Measurements from ENCODE around the gene DCLK1.

Gene DCLK1

DNA sequence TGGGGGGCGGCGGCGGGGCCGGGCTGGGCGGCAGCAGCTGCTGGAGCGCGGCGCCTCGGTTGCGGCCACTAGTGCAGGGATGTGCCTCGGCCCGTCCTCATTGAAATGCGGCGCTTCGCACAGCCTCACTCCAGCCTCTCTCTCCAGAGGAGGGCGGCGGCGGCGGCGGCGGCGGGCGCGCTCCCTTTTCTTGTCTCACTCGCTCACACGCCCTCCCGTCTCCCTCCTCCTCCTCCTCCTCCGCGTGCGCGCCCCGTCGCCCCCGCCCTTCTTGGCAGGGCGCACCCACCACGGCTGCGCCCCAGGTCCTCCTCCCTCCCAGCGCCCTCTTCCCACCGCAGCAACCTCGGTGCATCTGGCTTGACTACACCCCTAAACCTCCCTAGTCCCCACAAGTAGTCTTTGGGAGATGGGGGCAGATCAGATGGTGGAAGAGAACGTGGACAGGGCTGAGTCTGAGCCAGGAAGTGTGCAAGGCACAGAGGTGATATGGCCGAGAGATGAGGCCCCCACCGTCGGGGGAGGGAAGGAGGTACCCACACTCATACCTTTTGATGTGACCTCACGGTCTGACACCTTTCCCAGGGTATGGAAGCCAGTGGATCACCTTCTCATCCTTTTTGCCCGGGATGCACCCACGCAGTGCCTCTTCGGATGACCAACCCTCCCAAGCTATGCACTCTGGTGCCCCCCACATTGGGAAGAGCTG is at the start of gene DCLK1:
DCLK1 (minus strand) TSS at position 161 of the 709 bp plus-strand sequence.
- no peak for DNase-seq (ENCODE audit: low read depth, low spot score)

DNA sequence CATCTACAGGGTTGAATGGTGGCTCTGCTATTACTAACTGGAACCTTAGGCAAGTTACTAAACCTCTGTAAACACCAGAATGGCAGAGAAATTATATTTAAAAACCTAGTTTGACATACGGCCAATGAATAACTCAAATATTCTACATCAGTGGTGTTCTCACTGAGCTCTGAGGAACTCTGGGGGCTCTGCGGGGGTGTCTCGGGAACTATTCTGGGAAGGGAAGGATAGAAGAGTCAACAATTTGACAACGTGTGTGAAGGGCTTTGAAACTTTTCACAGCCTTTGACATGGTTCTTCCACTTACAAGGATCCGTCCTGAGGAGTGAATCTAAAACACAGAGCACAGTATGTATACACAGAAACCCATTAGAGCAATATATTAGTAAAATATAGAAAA is 44.4 kb upstream of the DCLK1 start:
- no peak for DNase-seq (ENCODE audit: low read depth, low spot score)

DNA sequence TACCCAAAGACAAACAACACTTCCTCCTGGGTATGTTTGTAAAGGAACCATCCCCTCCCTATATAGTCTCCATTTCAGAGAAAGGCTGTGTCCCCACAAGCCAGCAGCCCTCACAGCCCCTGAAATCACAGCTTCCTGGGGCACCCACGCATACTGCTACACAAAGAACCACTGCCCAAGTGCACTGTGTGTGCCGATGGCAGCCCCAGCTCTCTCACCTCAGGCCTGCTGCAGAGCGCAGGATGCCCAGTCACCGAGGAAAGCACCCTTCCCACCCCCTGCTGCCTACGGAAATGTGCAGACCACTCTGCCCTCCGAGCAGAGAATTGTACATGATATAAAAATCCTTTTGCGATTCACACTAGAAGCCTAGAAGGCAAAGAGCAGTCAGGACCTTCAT is 43.7 kb upstream of the DCLK1 start:
- DNase-seq (ENCODE audit: low read depth, low spot score), result no peak

DNA sequence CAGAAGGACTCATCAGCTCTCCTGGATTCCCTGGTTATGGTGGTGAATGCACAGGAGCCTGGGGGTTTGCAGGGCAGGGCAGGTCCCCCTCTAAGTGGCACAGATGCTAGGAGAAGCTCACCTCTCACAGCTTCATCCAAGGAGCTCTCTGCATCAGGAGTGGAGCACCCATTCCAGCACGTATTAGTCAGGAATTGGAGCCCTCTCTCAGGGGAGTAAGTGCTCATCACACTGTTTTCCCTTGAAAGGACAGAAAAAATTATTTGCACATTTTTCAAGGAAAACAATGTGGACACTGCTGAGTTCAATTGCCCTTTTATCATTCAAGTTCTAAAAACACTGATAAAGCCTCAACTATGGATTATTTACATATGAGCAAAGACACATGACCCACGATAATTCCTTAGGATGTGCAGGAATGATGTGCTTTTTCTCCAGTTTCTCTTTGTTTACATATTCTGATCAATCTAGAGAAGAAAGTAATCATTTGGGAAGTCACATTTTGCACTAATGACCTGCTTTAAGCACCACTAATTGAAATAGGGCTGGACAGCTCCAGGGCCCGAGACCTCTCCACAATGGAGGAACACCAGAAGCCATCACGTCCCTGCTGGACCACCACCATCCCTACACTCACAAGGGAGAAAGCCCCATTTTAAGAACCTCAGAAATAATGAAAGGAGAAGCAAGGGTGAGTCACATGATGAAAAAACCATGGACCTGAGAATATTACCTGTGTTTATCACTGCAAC is 42.6 kb upstream of the DCLK1 start:
- DNase-seq (ENCODE audit: low read depth, low spot score), result no peak

DNA sequence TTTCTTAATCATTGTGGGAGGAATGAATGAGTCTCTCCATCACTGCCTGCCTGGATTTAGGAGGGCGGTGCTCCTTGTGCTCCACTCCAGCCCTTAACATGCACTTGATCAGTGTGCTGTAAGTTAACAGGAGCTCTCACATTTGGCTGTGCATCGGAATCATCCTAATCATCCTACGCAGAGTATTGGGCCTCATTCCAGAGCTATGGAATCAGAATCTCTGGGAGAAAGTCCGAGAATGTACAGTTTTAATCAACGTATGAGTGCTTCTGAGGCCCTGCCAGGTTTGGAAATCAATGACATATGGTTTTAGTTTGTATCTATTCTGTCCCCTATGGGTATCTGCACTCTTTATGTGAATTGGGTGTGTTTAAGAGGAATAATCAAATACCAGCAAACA is 34.9 kb upstream of the DCLK1 start:
- DNase-seq (ENCODE audit: low read depth, low spot score), result no peak

DNA sequence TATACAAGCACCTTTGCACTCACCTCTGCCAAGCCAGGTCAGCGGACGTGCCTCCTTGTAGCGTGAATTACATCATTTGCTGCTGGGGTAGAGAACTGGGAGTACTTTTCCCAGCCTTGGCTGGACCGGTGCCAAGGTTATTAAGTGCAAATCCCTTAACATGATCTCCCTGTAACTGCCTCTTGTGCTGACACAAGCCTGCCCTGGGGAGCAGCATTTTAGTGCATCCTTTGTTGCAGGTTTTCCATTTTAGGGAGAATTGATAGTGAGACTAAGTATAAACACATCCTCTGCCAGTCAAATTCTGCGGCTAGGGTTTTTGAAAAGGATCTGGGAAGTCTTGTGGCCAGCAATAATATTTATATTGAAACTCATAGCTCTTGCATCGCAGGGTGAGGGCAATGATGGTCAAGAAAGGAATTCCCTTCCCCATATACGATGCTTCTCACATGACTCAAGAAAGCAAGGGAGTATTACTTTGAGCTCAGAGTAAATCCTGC is 32.7 kb upstream of the DCLK1 start:
- DNase-seq (ENCODE audit: low read depth, low spot score), result no peak

DNA sequence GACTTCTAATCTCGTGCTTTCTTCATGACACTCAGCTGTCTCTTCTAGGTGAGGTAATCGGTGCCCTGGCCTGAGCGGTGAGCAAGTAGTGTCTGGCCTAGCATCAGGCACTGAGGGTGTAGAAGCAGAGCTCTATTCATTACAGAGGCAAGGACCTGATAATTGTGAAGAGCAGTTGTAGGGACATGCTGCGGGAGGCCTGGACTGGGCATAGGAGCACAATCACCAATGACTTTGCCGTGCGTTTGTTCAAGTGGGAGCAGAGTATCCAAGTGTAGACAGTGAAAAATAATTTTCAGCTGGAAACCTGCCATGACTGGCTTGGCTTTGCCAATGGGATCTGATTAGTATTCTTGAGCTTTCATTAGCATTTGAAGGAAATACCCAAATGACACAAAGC is 32.1 kb upstream of the DCLK1 start:
- DNase-seq (ENCODE audit: low read depth, low spot score), result no peak

DNA sequence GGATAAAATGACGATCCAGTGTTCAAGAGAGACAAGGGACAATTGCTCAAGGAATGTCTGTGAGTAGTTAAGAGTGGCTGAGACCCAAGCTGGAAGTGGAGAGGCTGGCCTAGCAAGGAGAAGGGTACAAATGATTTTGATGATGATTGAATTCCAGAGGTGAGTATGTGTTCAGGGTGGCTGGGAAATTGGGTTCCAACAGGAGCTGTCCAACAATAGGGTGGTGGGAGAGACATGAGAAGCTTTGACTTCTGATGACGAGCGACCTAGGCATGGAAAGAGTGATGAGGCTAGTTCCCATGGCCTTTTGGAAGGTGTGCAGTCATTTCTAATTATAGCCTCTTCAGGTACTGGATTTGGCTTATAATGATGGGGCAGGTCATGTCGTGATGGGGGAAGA is 29.1 kb upstream of the DCLK1 start:
- DNase-seq (ENCODE audit: low read depth, low spot score), result no peak

DNA sequence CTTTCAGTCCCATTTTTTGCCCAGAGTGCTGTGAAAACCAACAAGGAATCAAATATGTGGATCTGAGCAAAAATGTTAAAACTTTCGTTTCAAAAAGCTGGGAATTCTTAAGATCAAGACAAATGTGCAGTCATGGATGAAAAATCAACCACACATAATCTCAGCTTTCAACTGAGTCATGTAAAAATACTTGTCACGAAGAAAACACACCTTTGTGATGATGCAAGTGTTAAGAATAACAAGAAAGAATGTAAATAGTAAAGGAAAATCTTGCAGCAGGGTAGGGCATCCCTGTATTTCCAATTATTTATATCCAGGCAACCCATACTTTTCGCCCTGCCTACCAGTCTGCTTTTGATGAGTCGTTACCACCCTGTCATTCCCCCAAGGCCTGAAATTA is 27.4 kb upstream of the DCLK1 start:
- no peak for DNase-seq (ENCODE audit: low read depth, low spot score)

DNA sequence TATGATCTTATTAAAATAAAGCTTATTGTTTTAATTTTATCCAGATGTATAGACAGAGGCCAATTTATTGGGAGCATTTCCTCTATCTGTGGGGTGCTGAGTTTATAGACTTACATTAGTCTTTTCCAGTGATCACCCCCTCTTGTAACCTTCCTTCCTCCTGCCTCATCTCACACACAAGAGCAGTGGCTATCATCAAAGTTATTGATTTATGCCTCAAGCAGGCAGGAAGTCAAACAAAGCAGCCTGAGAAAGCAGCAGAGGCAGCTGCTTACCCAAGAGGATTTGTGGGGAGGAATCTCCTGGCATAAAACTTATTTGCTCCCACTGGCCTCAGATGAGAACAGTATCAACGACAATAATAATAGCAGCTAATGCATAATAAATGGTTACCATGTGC is 26.3 kb upstream of the DCLK1 start:
- DNase-seq (ENCODE audit: low read depth, low spot score), result no peak

DNA sequence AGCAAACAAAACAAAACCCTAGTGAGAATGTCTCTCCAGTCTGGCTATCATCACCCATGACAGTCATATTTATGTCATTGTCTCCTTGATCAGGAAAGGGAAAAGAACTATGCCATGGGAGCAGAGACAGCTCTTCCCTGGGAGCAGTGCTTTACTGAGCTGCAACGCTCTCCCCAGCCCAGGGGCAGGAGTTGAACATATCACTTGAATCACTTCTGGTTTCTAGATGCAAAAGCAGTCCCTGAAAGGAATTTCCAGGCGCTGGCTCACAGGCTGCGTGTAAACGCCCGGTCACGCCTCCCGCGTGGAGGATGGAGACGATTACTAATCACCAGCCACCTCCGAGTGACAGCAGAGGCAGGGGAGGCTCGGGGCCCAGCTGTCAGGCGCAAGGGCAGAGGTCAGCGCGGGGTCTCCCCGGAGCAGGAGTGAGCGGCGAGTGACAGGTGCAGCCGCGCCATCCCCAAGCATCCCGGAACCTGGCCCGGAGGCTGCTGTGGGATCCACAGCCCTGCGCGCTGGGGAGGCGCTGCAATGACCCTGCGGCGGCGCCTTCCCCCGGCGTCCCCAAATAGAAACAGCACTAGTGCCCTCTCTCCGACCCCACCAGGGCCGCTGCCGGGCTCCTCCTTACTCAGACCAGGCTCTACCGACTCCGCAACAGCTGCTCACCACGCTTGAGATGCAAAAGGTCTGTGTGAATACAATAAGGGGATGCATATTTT is 23.5 kb upstream of the DCLK1 start:
- DNase-seq (ENCODE audit: low read depth, low spot score), result no peak

DNA sequence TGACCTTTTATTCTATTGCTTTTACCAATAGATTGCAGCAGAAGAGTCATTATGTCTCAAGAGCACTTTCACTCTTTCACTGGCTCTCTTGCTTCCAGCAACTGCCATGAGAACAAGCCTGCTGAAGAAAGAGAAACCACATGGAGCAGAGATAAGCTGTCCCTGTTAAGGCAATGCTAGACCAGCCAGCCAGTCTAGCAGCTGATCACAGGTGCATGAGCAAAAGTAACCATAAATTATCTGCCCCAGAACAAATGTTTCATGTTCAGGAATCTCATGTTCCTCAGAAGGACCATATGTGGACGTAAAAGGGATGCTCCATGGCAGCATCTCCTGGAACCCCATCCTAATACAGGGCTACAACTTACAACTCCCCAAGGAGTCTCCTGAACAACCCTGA is 20.4 kb upstream of the DCLK1 start:
- DNase-seq (ENCODE audit: low read depth, low spot score), result no peak

DNA sequence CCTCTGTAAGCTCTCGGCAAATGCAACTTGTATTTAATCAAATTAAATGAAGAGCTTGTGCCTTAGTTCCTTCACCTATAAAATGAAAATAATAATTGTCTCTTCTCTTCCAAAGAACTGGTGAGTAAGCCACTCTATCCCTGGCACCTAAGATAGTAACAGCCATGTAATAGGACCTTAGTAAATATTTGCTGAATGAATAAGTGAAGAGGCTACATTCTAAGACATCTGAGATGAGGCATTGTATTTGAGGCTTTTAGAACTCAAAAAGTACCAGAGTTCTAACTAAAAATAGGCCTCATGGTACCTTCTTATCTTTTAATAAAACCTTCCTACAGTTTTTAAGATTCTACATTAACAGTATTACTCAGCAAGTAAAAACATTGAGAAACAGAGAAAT is 17.3 kb upstream of the DCLK1 start:
- no peak for DNase-seq (ENCODE audit: low read depth, low spot score)

DNA sequence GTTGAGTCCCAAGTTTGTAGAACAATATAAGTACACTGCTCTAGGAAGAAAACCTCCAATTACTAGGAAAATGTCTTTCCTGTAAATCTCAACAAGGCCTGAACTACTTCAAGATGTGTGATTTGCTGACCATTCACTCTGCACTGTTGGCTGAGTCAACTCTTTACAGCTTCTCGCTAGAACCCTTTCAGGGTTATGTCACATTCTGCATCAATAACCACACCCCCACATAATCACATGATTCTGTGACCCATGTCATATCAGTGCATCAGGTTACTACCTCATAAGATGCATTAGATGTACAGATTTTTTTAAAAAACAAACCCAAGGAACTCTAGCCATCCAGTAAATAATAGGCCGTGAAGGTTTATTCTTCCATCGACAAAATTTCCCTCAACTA is 16.1 kb upstream of the DCLK1 start:
- DNase-seq (ENCODE audit: low read depth, low spot score), result no peak

DNA sequence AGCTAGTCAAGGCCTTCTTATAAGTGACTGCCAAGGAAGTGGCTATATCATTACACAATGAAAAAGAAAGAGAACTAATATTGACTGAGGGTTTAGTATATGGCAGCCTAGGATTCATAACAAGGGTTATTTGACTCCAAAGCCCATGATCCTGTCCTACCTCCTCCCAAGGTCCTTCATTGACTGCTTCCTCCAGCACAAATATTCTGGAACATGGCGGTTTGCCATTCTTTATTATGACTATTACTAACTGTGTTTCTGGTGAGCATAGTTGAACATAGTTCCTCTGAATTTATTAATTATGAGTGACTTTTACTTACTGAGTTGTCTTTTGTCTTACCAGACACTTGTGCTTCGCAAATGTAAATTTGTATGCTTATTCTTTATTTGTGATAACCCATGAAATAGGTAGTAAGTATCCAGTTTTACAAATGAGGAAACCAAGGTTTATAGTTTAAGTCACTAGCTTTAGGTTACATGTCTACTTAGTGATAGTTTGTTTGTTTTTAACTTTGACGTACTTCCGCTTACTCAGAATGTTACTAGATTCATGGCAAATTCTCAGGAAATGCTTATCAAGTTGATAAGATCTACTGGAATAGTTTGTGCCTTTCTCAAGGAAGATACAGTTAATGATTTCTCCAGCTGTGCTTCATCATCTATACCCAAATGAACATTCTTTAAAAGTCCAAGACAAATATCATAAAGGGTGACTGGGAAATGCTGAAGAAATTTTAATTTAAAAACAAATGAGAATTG is 15.5 kb upstream of the DCLK1 start:
- no peak for DNase-seq (ENCODE audit: low read depth, low spot score)

DNA sequence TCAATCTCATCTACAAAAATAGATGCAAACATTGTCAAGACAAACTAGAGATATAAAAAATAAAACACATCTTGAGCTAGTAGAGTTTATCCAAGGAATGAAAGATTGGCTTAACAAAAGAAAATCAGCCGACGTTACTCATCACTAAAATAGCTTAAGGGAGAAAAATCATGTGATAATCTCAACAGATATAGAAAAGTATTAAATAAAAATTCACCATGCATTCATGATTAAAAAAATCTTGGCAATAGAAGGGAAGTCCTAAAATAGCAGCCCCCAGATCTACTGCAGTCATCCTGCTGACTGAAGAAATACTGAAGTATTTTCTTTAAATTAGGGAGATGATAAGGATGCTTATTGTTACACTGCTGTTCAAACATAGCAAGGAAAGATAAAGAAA is 12.6 kb upstream of the DCLK1 start:
- no peak for DNase-seq (ENCODE audit: low read depth, low spot score)

DNA sequence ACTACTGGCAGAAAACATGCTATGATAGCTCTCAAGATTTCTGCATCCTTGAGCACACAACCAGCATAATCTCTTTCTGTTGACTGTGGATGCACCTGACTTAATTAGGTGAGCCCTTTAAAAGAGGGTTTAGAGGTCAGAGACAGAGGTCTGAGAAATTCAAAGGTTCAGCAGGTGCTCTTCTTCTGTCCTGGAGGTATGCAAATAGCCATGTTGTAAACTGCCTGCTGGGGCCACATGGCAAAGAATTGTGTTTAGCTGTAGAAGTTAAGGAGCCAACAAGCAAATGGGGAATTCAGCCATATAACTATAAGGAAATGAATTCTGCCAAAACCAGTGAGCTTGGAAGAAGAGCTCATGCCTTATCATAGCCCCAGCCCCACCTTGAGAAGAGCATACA is 11.6 kb upstream of the DCLK1 start:
- no peak for DNase-seq (ENCODE audit: low read depth, low spot score)

DNA sequence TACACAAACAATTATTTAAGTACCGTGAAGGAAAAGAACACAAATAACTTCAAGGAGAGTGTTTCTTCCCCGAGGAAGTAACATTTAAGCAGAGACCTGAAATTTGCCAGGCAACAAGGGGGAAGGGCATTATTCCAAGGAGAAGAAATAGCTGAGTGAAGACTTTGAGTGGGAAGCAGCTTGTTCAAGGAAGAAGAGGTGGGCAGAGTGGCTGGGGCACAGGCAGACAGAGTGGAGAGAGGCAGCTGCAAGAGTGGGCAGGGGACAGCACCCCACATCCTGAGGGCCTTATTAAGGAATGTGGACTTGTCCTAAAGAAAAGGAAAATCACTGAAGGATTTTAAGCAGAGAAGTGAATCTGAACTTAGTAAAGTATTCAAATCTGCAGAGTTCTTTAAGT is 4.7 kb upstream of the DCLK1 start:
- DNase-seq (ENCODE audit: low read depth, low spot score), result no peak

DNA sequence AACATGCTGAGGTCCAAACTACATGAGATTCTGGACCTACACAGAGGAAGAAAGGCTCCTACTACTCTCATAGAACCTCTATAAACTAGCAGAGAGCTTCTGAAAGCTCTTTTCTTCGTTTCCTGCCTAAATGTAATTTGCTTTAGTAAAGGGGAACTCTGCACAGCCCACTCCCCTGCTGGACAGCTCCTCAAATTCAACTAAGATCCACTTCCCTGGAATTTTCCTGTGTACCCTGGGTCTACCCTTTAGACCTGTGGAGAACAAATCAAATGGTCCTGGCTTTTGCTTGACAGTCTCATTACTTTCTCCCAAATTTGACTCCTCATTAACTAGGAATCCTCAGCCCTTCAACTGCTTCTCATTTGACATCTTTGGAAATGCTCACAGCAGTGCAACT is 3.5 kb upstream of the DCLK1 start:
- DNase-seq (ENCODE audit: low read depth, low spot score), result no peak

DNA sequence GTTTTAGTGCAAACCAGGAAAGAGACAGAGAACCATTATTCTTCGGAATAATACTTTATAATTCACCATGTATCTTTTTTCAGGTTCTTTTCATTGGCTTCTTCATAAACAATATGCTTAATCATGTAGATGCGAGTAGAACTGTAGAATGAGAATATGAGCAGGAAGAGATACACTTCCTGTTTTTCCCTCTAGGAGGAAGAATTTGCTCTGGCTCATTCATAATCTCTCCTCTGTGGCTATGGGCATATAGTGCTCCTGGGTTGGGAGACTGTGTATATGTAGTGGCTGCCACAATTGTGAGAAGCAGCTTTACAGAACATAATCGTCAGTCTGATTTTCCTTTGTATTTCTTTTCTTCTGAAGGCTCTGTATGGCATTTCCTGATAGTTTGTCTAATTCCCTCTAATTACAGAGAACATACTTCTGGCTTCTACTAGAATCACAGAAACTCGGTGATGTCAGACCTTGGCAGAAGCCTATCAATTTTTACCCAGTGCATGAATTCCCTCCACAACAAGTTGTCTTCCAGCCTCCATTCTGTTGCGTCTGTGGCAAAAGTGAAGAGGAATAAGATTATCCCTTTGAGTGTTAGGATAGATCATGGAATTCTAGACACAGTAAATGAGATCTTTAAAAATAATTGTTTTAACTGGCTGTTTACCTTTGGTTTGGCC is 2.9 kb upstream of the DCLK1 start:
- DNase-seq (ENCODE audit: low read depth, low spot score), result no peak

DNA sequence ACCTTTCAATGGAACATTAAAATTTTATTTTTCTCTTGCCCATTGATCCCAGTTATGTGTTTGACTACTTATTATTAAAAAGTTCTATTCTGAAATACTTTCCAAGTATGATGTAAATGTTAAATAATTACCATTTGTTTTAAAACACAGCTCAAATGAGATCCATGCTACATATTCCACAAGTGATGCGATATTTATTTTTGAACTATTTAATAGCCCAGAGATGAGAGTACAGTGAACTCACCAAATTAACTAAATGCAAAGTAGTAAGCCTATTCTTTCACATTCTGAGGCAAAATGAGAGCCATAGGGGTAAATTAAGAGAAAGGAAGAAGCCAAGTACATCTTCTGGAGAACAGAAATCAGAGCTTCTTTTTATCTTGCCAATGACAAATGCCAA is 1.2 kb upstream of the DCLK1 start:
- DNase-seq (ENCODE audit: low read depth, low spot score), result no peak
